Mammary epithelial cell (primary cell): ENCODE data around the gene SERTAD4.

Experiments
- CTCF ChIP-seq, 2 donors: IDR thresholded peaks in 1 of 2; conservative IDR thresholded peaks in 1 of 2; 2 replicates each; pipeline ENCODE4 v1.5.1; 2011 to 2012; ENCODE audit warnings: inconsistent platforms in 2 of 2, low read length in 2 of 2, mild to moderate bottlenecking in 2 of 2, control low read depth in 1 of 2, low read depth in 1 of 2; ENCODE audit not compliant: insufficient read depth in 1 of 2; ENCODE audit errors: extremely low read depth in 1 of 2
- EZH2 ChIP-seq: IDR thresholded peaks from 2 replicates; pipeline ENCODE4 v1.6.1; 2012; ENCODE audit warnings: low read length, inconsistent platforms, borderline replicate concordance

GRCh38 chr1:210250998-210251679, 18.5 kb downstream of the SERTAD4 start:
- TF ChIP-seq EZH2 = no peak
- no peak for TF ChIP-seq CTCF (conservative IDR thresholded peaks at IDR 0.05 in 1 of 2, IDR thresholded peaks at IDR 0.05 in 1 of 2; ENCODE audit: extremely low read depth in 1 of 2, insufficient read depth in 1 of 2, low read depth in 1 of 2, low read length in 2 of 2)
